Measurements from ENCODE around the gene SOAT2.

- TF ChIP-seq CTCF (conservative IDR thresholded peaks at IDR 0.05 in 1 of 2, IDR thresholded peaks at IDR 0.05 in 1 of 2; ENCODE audit: low read depth in 1 of 2, low read length in 2 of 2): no peak
- no peak for TF ChIP-seq EZH2 (IDR thresholded peaks at IDR 0.05; ENCODE audit: low read length, missing control alignments)
Observed at GRCh38 chr12:53102883-53103807, at the start of gene SOAT2.
